ENCODE measurements around the gene WDR90. TPM values are rescaled to one million over a fixed set of nuclear protein-coding genes. Genes with fewer than 3 reads are reported as not detected.

Gene WDR90
- total and polyA plus RNA-seq, 8 donors, result 19.9 to 114 (median 30.5) TPM

DNA sequence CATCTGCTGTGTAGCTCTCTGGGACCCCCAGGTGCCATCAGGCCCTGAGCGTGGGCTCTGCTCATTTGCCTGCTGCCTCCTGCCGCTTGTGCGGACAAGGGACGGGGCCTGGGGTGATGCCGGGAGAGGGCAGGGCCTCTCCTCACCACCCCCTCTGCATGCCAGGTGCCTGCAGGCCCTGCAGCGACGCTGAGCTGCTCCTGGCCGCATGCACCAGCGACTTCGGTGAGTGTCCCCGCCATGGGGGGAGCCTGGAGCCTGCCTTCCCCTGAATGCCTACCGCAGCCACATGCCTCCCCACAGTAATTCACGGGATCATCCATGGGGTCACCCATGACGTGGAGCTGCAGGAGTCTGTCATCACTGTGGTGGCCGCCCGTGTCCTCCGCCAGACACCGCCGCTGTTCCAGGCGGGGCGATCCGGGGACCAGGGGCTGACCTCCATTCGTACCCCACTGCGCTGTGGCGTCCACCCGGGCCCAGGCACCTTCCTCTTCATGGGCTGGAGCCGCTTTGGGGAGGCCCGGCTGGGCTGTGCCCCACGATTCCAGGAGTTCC is 67.7 kb downstream of the WDR90 start:
- Histone ChIP-seq H3K4me3 (no peak overlapping the region), H3K36me3 (peaks cover 0 to 6% (median 0%) of the 10 kb centered on the region in 4 donors), H3K9me3 (no peaks in the 10 kb centered on the region), H3K4me1 (peaks cover 39 to 66% (median 64%) of the 10 kb centered on the region in 4 donors), H3K27ac (no peak overlapping the region), H3K27me3 (peaks cover 0 to 52% (median 5%) of the 10 kb centered on the region in 3 donors)
- no peak for DNase-seq
- intact Hi-C loops (cut with DNase I; ENCODE audit: low total_unique reads), result no loop called here
- no peak for TF ChIP-seq EP300 (IDR thresholded peaks at IDR 0.05)
- no peak for TF ChIP-seq POLR2A (IDR thresholded peaks at IDR 0.05)
- TF ChIP-seq, protein P1, sequence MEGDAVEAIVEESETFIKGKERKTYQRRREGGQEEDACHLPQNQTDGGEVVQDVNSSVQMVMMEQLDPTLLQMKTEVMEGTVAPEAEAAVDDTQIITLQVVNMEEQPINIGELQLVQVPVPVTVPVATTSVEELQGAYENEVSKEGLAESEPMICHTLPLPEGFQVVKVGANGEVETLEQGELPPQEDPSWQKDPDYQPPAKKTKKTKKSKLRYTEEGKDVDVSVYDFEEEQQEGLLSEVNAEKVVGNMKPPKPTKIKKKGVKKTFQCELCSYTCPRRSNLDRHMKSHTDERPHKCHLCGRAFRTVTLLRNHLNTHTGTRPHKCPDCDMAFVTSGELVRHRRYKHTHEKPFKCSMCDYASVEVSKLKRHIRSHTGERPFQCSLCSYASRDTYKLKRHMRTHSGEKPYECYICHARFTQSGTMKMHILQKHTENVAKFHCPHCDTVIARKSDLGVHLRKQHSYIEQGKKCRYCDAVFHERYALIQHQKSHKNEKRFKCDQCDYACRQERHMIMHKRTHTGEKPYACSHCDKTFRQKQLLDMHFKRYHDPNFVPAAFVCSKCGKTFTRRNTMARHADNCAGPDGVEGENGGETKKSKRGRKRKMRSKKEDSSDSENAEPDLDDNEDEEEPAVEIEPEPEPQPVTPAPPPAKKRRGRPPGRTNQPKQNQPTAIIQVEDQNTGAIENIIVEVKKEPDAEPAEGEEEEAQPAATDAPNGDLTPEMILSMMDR (IDR thresholded peaks at IDR 0.05), result no peak
- no peak for TF ChIP-seq POLR2AphosphoS5 (IDR thresholded peaks at IDR 0.05)
- 83 to 88% (median 86%) methylated on average over 15 to 29 of the region's 29 CpGs for WGBS, 5 donors

Other genes with a start within 250 kb of the WDR90 start
- gene DECR2, start 247.5 kb upstream of the WDR90 start, total RNA-seq, result 100 to 1,000 TPM in 1 of 5 donors, 10 to 100 TPM in 2, 1 to 10 TPM in 2; 5.8 to 149 (median 12.5) TPM
- 10 to 100 TPM; 20.8 to 24.5 (median 22.6) TPM for gene DECR2, start 247.5 kb upstream of the WDR90 start, polyA plus RNA-seq
- gene RAB11FIP3, start 223.7 kb upstream of the WDR90 start, total RNA-seq, result 100 to 1,000 TPM in 1 of 5 donors, 10 to 100 TPM in 3, 1 to 10 TPM in 1; 6.7 to 102 (median 57.8) TPM
- 10 to 100 TPM; 15.4 to 19.7 (median 16.2) TPM for gene RAB11FIP3, start 223.7 kb upstream of the WDR90 start, polyA plus RNA-seq
- 100 to 1,000 TPM in 1 of 5 donors, 10 to 100 TPM in 4; 25.2 to 235 (median 83.5) TPM for gene CAPN15, start 121.7 kb upstream of the WDR90 start, total RNA-seq
- 10 to 100 TPM; 29.3 to 33.2 (median 29.6) TPM for gene CAPN15, start 121.7 kb upstream of the WDR90 start, polyA plus RNA-seq
- not detected for gene PRR35, start 89.0 kb upstream of the WDR90 start, total RNA-seq
- not detected for gene PRR35, start 89.0 kb upstream of the WDR90 start, polyA plus RNA-seq
- under 1 TPM in 2 of 5 donors, not detected in 3; 0.89 to 0.92 TPM for gene NHLRC4, start 82.4 kb upstream of the WDR90 start, total RNA-seq
- gene NHLRC4, start 82.4 kb upstream of the WDR90 start, polyA plus RNA-seq, result 1 to 10 TPM in 2 of 3 donors, under 1 TPM in 1; 0.35 to 1.4 (median 1.4) TPM
- 100 to 1,000 TPM in 2 of 5 donors, 10 to 100 TPM in 3; 14.3 to 217 (median 52.6) TPM for gene PIGQ, start 79.4 kb upstream of the WDR90 start, total RNA-seq
- gene PIGQ, start 79.4 kb upstream of the WDR90 start, polyA plus RNA-seq, result 10 to 100 TPM; 30.1 to 46.5 (median 38.0) TPM
- 100 to 1,000 TPM in 1 of 5 donors, 10 to 100 TPM in 4; 17.6 to 101 (median 51.3) TPM for gene RAB40C, start 59.3 kb upstream of the WDR90 start, total RNA-seq
- gene RAB40C, start 59.3 kb upstream of the WDR90 start, polyA plus RNA-seq, result 10 to 100 TPM; 20.9 to 24.6 (median 22.1) TPM
- 10 to 100 TPM in 1 of 5 donors, 1 to 10 TPM in 1, under 1 TPM in 2, not detected in 1; 0.14 to 25.8 (median 2.5) TPM for gene WFIKKN1, start 18.4 kb upstream of the WDR90 start, total RNA-seq
- gene WFIKKN1, start 18.4 kb upstream of the WDR90 start, polyA plus RNA-seq, result 1 to 10 TPM; 1.0 to 2.0 (median 1.5) TPM
- 100 to 1,000 TPM in 2 of 5 donors, 10 to 100 TPM in 3; 17.3 to 271 (median 82.9) TPM for gene METTL26, start 13.1 kb upstream of the WDR90 start, total RNA-seq
- gene METTL26, start 13.1 kb upstream of the WDR90 start, polyA plus RNA-seq, result 100 to 1,000 TPM; 177 to 234 (median 218) TPM
- 100 to 1,000 TPM in 1 of 5 donors, 10 to 100 TPM in 4; 14.0 to 440 (median 67.7) TPM for gene MCRIP2, start 7.5 kb upstream of the WDR90 start, total RNA-seq
- 100 to 1,000 TPM in 2 of 3 donors, 10 to 100 TPM in 1; 83.2 to 109 (median 107) TPM for gene MCRIP2, start 7.5 kb upstream of the WDR90 start, polyA plus RNA-seq
- gene RHOT2, start 18.8 kb downstream of the WDR90 start, total RNA-seq, result 100 to 1,000 TPM in 3 of 5 donors, 10 to 100 TPM in 2; 41.5 to 574 (median 171) TPM
- 100 to 1,000 TPM in 1 of 3 donors, 10 to 100 TPM in 2; 68.1 to 151 (median 68.8) TPM for gene RHOT2, start 18.8 kb downstream of the WDR90 start, polyA plus RNA-seq
- 10 to 100 TPM in 1 of 5 donors, 1 to 10 TPM in 2, not detected in 2; 1.3 to 48.7 (median 6.7) TPM for gene RHBDL1, start 26.3 kb downstream of the WDR90 start, total RNA-seq
- gene RHBDL1, start 26.3 kb downstream of the WDR90 start, polyA plus RNA-seq, result 1 to 10 TPM in 2 of 3 donors, not detected in 1; 2.1 to 3.3 TPM
- gene STUB1, start 31.0 kb downstream of the WDR90 start, total RNA-seq, result 100 to 1,000 TPM in 3 of 5 donors, 10 to 100 TPM in 2; 43.5 to 307 (median 206) TPM
- gene STUB1, start 31.0 kb downstream of the WDR90 start, polyA plus RNA-seq, result 100 to 1,000 TPM; 123 to 183 (median 128) TPM
- gene JMJD8, start 35.0 kb downstream of the WDR90 start, total RNA-seq, result 100 to 1,000 TPM in 4 of 5 donors, 10 to 100 TPM in 1; 24.2 to 229 (median 123) TPM
- gene JMJD8, start 35.0 kb downstream of the WDR90 start, polyA plus RNA-seq, result 10 to 100 TPM; 27.6 to 44.2 (median 31.9) TPM
- 10 to 100 TPM in 4 of 5 donors, 1 to 10 TPM in 1; 2.0 to 72.3 (median 27.4) TPM for gene WDR24, start 41.0 kb downstream of the WDR90 start, total RNA-seq
- gene WDR24, start 41.0 kb downstream of the WDR90 start, polyA plus RNA-seq, result 1 to 10 TPM; 4.7 to 6.7 (median 5.7) TPM
- gene FBXL16, start 56.4 kb downstream of the WDR90 start, total RNA-seq, result under 1 TPM in 2 of 5 donors, not detected in 3; 0.37 to 0.72 TPM
- 1 to 10 TPM in 2 of 3 donors, under 1 TPM in 1; 0.61 to 3.6 (median 1.3) TPM for gene FBXL16, start 56.4 kb downstream of the WDR90 start, polyA plus RNA-seq
- 10 to 100 TPM in 4 of 5 donors, 1 to 10 TPM in 1; 7.1 to 79.7 (median 20.4) TPM for gene METRN, start 65.8 kb downstream of the WDR90 start, total RNA-seq
- gene METRN, start 65.8 kb downstream of the WDR90 start, polyA plus RNA-seq, result 10 to 100 TPM; 36.9 to 45.8 (median 39.4) TPM
- gene ANTKMT, start 71.8 kb downstream of the WDR90 start, total RNA-seq, result 100 to 1,000 TPM in 1 of 5 donors, 10 to 100 TPM in 3, 1 to 10 TPM in 1; 9.7 to 602 (median 44.9) TPM
- gene ANTKMT, start 71.8 kb downstream of the WDR90 start, polyA plus RNA-seq, result 10 to 100 TPM; 35.9 to 65.0 (median 58.0) TPM
- 10 to 100 TPM in 1 of 5 donors, 1 to 10 TPM in 1, not detected in 3; 1.3 to 14.3 TPM for gene CCDC78, start 77.1 kb downstream of the WDR90 start, total RNA-seq
- 1 to 10 TPM in 2 of 3 donors, not detected in 1; 1.3 to 1.7 TPM for gene CCDC78, start 77.1 kb downstream of the WDR90 start, polyA plus RNA-seq
- 10 to 100 TPM in 1 of 5 donors, 1 to 10 TPM in 2, not detected in 2; 3.3 to 19.9 (median 4.0) TPM for gene HAGHL, start 77.7 kb downstream of the WDR90 start, total RNA-seq
- gene HAGHL, start 77.7 kb downstream of the WDR90 start, polyA plus RNA-seq, result 1 to 10 TPM; 3.1 to 7.9 (median 3.7) TPM
- 100 to 1,000 TPM in 1 of 5 donors, 10 to 100 TPM in 4; 35.4 to 145 (median 62.9) TPM for gene CIAO3, start 91.6 kb downstream of the WDR90 start, total RNA-seq
- 10 to 100 TPM; 22.8 to 37.6 (median 37.2) TPM for gene CIAO3, start 91.6 kb downstream of the WDR90 start, polyA plus RNA-seq
- gene MSLN, start 111.4 kb downstream of the WDR90 start, total RNA-seq, result 10 to 100 TPM in 1 of 5 donors, 1 to 10 TPM in 3, not detected in 1; 1.6 to 41.5 (median 3.4) TPM
- 10 to 100 TPM in 1 of 3 donors, 1 to 10 TPM in 1, under 1 TPM in 1; 0.92 to 83.7 (median 6.1) TPM for gene MSLN, start 111.4 kb downstream of the WDR90 start, polyA plus RNA-seq
- gene RPUSD1, start 139.0 kb downstream of the WDR90 start, total RNA-seq, result 10 to 100 TPM in 4 of 5 donors, 1 to 10 TPM in 1; 9.0 to 43.7 (median 37.9) TPM
- 10 to 100 TPM; 16.4 to 22.9 (median 17.3) TPM for gene RPUSD1, start 139.0 kb downstream of the WDR90 start, polyA plus RNA-seq
- gene CHTF18, start 139.3 kb downstream of the WDR90 start, total RNA-seq, result 100 to 1,000 TPM in 1 of 5 donors, 10 to 100 TPM in 2, 1 to 10 TPM in 2; 2.9 to 143 (median 15.2) TPM
- 10 to 100 TPM; 17.9 to 31.0 (median 25.1) TPM for gene CHTF18, start 139.3 kb downstream of the WDR90 start, polyA plus RNA-seq
- not detected for gene GNG13, start 151.4 kb downstream of the WDR90 start, total RNA-seq
- gene GNG13, start 151.4 kb downstream of the WDR90 start, polyA plus RNA-seq, result not detected

All from stomach (tissue), 9 donors.